ENCODE results near the gene SFXN5.

Gene SFXN5

DNA sequence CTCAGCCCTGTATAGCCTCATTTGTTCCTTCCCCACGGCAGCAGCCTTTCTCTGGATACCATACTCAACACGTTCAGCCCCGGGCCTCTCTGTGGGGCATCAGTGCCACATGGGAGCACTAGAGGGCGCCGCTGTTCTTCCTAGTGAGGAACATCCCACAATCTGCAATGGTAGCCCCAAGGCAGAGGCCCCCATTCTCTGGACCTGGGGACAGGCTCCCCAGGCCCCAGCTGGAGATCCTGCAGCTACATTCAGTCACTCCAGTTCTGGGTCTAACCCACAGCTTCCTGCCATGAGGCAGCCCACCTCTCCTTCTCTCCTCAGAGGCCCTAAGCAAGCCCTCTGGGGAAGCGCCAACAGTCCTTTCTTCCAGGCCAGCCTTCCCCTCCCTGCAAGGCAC is 14.2 kb upstream of the SFXN5 start:
- Mint-ChIP-seq H3K9me3 (no peaks in the 10 kb centered on the region), H3K36me3 (no peaks in the 10 kb centered on the region), H3K4me3 (no peak overlapping the region), H3K27me3 (no peaks in the 10 kb centered on the region), H3K27ac (no peak overlapping the region), H3K4me1 (no peaks in the 10 kb centered on the region)

GRCh38 chr2:73084971-73085370 is 13.5 kb upstream of the SFXN5 start:
- Mint-ChIP-seq H3K36me3 (no peaks in the 10 kb centered on the region), H3K9me3 (no peaks in the 10 kb centered on the region), H3K4me1 (no peaks in the 10 kb centered on the region), H3K4me3 (no peak overlapping the region), H3K27me3 (no peaks in the 10 kb centered on the region), H3K27ac (no peak overlapping the region)

GRCh38 chr2:73083886-73084800 is 12.6 kb upstream of the SFXN5 start:
- no peak overlapping the region for H3K27ac Mint-ChIP-seq
- H3K36me3 Mint-ChIP-seq = no peaks in the 10 kb centered on the region
- H3K4me3 Mint-ChIP-seq = no peak overlapping the region
- no peaks in the 10 kb centered on the region for H3K27me3 Mint-ChIP-seq
- no peaks in the 10 kb centered on the region for H3K4me1 Mint-ChIP-seq
- no peaks in the 10 kb centered on the region for H3K9me3 Mint-ChIP-seq

DNA sequence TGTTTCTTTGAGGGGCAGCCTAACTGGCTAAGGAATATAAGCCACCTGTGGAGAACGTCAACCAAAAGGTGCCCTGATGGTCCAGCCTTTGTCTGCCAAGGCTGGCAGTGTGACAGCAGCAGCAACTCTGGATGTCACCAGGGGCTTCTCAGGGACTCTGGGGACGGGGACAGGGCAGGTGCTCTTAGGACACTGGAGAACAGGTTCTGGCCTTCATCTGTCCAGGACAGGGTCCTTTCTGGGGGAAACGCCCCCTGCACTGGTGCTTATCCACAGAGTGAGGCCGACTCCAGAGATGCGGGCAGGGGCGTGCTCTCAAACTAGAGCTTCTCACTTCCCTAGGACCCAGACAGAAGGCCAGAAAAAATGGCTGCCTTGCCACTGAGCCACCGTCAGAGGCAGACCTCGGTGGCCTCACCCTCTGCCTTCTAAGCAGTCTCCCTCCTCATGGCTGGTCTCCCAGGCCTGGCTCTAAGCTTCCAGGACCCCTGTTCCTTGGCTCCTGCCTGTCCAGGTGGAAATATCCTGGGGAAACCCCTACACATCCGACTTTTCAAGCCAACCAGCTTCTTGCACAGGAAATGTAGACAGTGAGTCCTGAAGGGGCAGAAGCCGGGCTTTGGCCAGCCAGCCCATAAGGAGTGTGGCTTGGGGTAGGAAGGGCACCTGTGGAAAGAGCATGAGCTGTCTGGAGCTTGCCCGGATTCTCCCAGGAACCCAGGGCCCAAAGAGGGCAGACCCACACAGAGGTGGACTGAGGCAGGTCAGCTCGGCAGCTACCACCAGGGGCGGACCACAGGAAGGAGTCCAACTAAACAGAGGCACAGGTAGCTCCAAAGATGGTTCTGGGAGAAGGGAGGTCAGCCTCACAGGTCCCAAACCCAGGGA is 11.3 kb upstream of the SFXN5 start:
- Mint-ChIP-seq H3K4me1 (no peaks in the 10 kb centered on the region), H3K36me3 (no peaks in the 10 kb centered on the region), H3K27ac (no peak overlapping the region), H3K4me3 (no peak overlapping the region), H3K27me3 (no peaks in the 10 kb centered on the region), H3K9me3 (no peaks in the 10 kb centered on the region)

- H3K4me1 Mint-ChIP-seq = no peaks in the 10 kb centered on the region
- no peaks in the 10 kb centered on the region for H3K27me3 Mint-ChIP-seq
- H3K36me3 Mint-ChIP-seq = no peaks in the 10 kb centered on the region
- H3K27ac Mint-ChIP-seq = no peak overlapping the region
- no peaks in the 10 kb centered on the region for H3K9me3 Mint-ChIP-seq
- no peak overlapping the region for H3K4me3 Mint-ChIP-seq
Observed at GRCh38 chr2:73081181-73081671, 9.7 kb upstream of the SFXN5 start.

GRCh38 chr2:73080321-73081131 is 9.0 kb upstream of the SFXN5 start:
- no peak overlapping the region for H3K4me3 Mint-ChIP-seq
- H3K27ac Mint-ChIP-seq = no peak overlapping the region
- H3K9me3 Mint-ChIP-seq = no peaks in the 10 kb centered on the region
- H3K36me3 Mint-ChIP-seq = no peaks in the 10 kb centered on the region
- H3K27me3 Mint-ChIP-seq = no peaks in the 10 kb centered on the region
- H3K4me1 Mint-ChIP-seq = no peaks in the 10 kb centered on the region

DNA sequence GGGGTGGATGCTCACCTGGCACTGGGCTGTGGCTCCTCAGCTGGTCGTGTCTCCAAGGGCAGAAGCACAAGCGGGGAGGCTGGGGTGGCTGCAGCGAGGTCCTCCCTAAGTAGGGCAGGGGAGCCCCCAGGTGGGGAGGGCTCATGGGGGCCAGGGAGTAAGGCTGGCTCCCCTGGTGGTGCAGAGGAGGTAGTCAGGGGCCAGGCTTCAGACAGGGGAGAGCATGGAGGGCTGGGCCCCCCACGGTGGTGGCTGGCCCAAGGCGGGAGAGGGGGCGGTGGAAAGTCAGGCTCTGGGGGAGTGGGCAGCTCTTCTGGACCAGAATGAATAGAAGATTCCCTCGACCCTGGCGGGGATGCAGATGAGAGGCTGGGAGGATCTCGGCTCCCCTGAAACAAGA is 8.1 kb upstream of the SFXN5 start:
- H3K9me3 Mint-ChIP-seq = no peaks in the 10 kb centered on the region
- no peak overlapping the region for H3K27ac Mint-ChIP-seq
- no peaks in the 10 kb centered on the region for H3K4me1 Mint-ChIP-seq
- no peaks in the 10 kb centered on the region for H3K27me3 Mint-ChIP-seq
- no peak overlapping the region for H3K4me3 Mint-ChIP-seq
- H3K36me3 Mint-ChIP-seq = no peaks in the 10 kb centered on the region

- H3K9me3 Mint-ChIP-seq = no peaks in the 10 kb centered on the region
- H3K4me3 Mint-ChIP-seq = no peak overlapping the region
- no peaks in the 10 kb centered on the region for H3K4me1 Mint-ChIP-seq
Observed at GRCh38 chr2:73078457-73079411, 7.2 kb upstream of the SFXN5 start.

GRCh38 chr2:73077424-73077795 is 5.9 kb upstream of the SFXN5 start:
- Mint-ChIP-seq H3K4me3 (no peak overlapping the region), H3K9me3 (no peaks in the 10 kb centered on the region), H3K36me3 (no peaks in the 10 kb centered on the region), H3K4me1 (no peaks in the 10 kb centered on the region), H3K27me3 (no peaks in the 10 kb centered on the region), H3K27ac (no peak overlapping the region)

More at GRCh38 chr2:73078457-73079411, 7.2 kb upstream of the SFXN5 start:
- no peaks in the 10 kb centered on the region for H3K36me3 Mint-ChIP-seq
- H3K27ac Mint-ChIP-seq = no peak overlapping the region
- no peaks in the 10 kb centered on the region for H3K27me3 Mint-ChIP-seq

GRCh38 chr2:73076701-73077423 is 5.3 kb upstream of the SFXN5 start:
- Mint-ChIP-seq H3K36me3 (no peaks in the 10 kb centered on the region), H3K4me1 (peaks cover 5% of the 10 kb centered on the region), H3K4me3 (no peak overlapping the region), H3K27ac (peak overlapping the region; percentile 83), H3K27me3 (no peaks in the 10 kb centered on the region), H3K9me3 (no peaks in the 10 kb centered on the region)

DNA sequence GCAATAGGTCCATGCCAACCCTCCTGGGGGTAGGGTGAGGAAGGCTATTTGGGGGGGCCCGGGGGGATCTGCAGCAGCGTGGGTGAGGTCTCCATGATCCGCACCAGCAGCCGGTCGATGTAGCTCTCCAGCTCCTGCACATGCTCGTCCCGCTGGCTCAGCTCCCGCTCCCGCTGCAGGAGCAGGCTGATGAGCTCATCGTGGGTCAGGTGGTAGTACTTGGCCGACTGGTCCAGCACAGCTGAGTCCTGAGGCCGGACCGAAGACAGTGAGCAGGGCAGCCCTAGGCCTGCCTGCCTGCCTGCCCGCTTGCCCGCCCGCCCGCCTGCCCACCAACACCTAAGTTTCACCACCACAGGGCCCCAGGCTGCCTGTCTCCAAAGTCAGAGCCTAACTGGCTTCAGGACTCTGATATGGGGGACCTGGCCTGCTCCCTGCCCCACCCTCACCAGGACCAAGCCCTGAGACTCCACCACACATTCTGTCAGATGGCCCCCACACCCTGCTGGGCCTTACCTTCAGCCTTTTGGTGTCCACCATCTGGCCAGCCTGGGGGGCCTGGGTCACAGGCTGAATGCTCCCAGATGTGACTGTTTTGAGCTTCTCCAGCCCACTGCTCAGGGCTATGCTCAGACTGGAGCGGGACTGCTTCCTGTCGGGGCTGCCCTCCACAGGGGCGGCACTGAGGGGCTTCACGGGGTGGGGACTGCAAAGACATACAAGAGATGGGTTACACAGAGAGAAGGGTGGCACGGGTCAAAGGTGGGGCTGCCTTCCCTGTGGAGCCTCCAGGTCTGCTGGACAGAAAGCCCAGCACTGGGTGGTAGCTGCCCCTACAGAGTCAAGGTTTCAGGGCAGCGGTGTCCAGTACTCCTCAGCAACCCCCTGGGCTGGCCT is 4.2 kb upstream of the SFXN5 start:
- H3K9me3 Mint-ChIP-seq = no peaks in the 10 kb centered on the region
- H3K36me3 Mint-ChIP-seq = no peaks in the 10 kb centered on the region
- H3K4me1 Mint-ChIP-seq = peaks cover 8% of the 10 kb centered on the region
- no peaks in the 10 kb centered on the region for H3K27me3 Mint-ChIP-seq
- H3K4me3 Mint-ChIP-seq = no peak overlapping the region
- H3K27ac Mint-ChIP-seq = no peak overlapping the region

GRCh38 chr2:73074110-73075069 is 2.9 kb upstream of the SFXN5 start:
- no peaks in the 10 kb centered on the region for H3K27me3 Mint-ChIP-seq
- no peak overlapping the region for H3K27ac Mint-ChIP-seq

More at GRCh38 chr2:73074110-73075069, 2.9 kb upstream of the SFXN5 start:
- H3K4me3 Mint-ChIP-seq = no peak overlapping the region
- no peaks in the 10 kb centered on the region for H3K36me3 Mint-ChIP-seq
- no peaks in the 10 kb centered on the region for H3K9me3 Mint-ChIP-seq
- H3K4me1 Mint-ChIP-seq = peaks cover 18% of the 10 kb centered on the region
